GM18502 (cell line): Measurements from ENCODE around the gene PRR20A.
"Not testable (repeated sequence)": the region's sequence is repeated elsewhere in the genome, so short reads cannot be mapped to it uniquely, and the experiment has no call there.

ENCODE experiments used
- ATAC-seq: cut with Tn5 transposase; IDR thresholded peaks from one replicate; pipeline ENCODE4 v1.9.1; 2021; ENCODE audit warnings: mild to moderate bottlenecking; ENCODE audit not compliant: unreplicated experiment, poor library complexity

PRR20A gene

GRCh38 chr13:57140235-57140968, at the start of gene PRR20A:
TSS of gene PRR20A (plus strand) at chr13:57140918. CDS start at chr13:57141305, 387 bp downstream.
- not testable (repeated sequence) for ATAC-seq

- no peak for ATAC-seq
Measured at GRCh38 chr13:57114945-57115344, 25.8 kb upstream of the PRR20A start.

- ATAC-seq: no peak
Measured at GRCh38 chr13:57123681-57124080, 17.0 kb upstream of the PRR20A start.

GRCh38 chr13:57128909-57129308, 11.8 kb upstream of the PRR20A start:
- ATAC-seq: no peak

GRCh38 chr13:57136093-57136492, 4.6 kb upstream of the PRR20A start:
- no peak for ATAC-seq

- no peak for ATAC-seq
Measured at GRCh38 chr13:57137585-57137984, 3.1 kb upstream of the PRR20A start.

GRCh38 chr13:57138988-57139387, 1.7 kb upstream of the PRR20A start:
- no peak for ATAC-seq

GRCh38 chr13:57139781-57140180, 937 bp upstream of the PRR20A start:
- not testable (repeated sequence) for ATAC-seq

GRCh38 chr13:57147188-57147587, 6.5 kb downstream of the PRR20A start, which contains the start of gene PRR20B:
TSS of gene PRR20B (plus strand) at chr13:57147488. CDS start at chr13:57147875, 387 bp downstream.
- not testable (repeated sequence) for ATAC-seq

GRCh38 chr13:57148106-57148505, 7.4 kb downstream of the PRR20A start:
- not testable (repeated sequence) for ATAC-seq

GRCh38 chr13:57153761-57154160, 13.0 kb downstream of the PRR20A start, which contains the start of gene PRR20C:
TSS of gene PRR20C (plus strand) at chr13:57154061. CDS start at chr13:57154448, 387 bp downstream.
- ATAC-seq: not testable (repeated sequence)

GRCh38 chr13:57160332-57160731, 19.6 kb downstream of the PRR20A start, which contains the start of gene PRR20D:
TSS of gene PRR20D (plus strand) at chr13:57160632. CDS start at chr13:57161019, 387 bp downstream.
- ATAC-seq: not testable (repeated sequence)

GRCh38 chr13:57166897-57167296, 26.2 kb downstream of the PRR20A start, which contains the start of gene PRR20E:
TSS of gene PRR20E (plus strand) at chr13:57167197. CDS start at chr13:57167584, 387 bp downstream.
- ATAC-seq: not testable (repeated sequence)

GRCh38 chr13:57191667-57192066, 50.9 kb downstream of the PRR20A start:
- no peak for ATAC-seq
